Measurements from ENCODE around the gene GLI1. TPM values are rescaled to one million over a fixed set of nuclear protein-coding genes. Genes with fewer than 3 reads are reported as not detected.
"Not testable (repeated sequence)": the region's sequence is repeated elsewhere in the genome, so short reads cannot be mapped to it uniquely, and the experiment has no call there.

The GLI1 gene
- total RNA-seq, 4 donors from 2014 or later: 0.17 to 0.98 (median 0.84) TPM; not detected in 1

DNA sequence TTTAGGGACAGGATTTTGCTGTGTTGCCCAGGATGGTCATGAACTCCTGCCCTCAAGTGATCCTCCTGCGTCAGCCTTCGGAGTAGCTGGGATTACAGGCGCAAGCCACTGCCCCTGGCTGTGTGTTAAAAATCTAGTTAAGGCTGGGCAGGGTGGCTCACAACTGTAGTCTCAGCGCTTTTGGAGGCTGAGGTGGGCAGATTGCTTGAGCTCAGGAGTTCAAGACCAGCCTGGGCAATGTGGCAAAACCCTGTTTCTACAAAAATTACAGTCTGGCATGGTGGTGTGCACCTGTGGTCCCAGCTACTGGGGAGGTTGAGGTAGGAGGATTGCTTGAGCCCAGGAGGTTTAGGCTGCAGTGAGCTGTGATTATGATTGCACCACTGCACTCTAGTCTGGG lies 51.6 kb downstream of the GLI1 start:
- Histone ChIP-seq H3K27ac (replicated peaks in 1 of 4) (no peak overlapping the region), H3K36me3 (peaks cover 54 to 94% (median 83%) of the 10 kb centered on the region in 4 donors), H3K9me3 (no peaks in the 10 kb centered on the region), H3K4me3 (no peak overlapping the region), H3K4me1 (peaks cover 0 to 5% (median 0%) of the 10 kb centered on the region in 4 donors), H3K27me3 (no peaks in the 10 kb centered on the region)
- intact Hi-C loops (cut with DNase I): no loop called here
- 100% methylated on average over 4 of the region's 4 CpGs for WGBS
- no peak for DNase-seq (ENCODE audit: extremely low spot score)
- TF ChIP-seq, protein P1, sequence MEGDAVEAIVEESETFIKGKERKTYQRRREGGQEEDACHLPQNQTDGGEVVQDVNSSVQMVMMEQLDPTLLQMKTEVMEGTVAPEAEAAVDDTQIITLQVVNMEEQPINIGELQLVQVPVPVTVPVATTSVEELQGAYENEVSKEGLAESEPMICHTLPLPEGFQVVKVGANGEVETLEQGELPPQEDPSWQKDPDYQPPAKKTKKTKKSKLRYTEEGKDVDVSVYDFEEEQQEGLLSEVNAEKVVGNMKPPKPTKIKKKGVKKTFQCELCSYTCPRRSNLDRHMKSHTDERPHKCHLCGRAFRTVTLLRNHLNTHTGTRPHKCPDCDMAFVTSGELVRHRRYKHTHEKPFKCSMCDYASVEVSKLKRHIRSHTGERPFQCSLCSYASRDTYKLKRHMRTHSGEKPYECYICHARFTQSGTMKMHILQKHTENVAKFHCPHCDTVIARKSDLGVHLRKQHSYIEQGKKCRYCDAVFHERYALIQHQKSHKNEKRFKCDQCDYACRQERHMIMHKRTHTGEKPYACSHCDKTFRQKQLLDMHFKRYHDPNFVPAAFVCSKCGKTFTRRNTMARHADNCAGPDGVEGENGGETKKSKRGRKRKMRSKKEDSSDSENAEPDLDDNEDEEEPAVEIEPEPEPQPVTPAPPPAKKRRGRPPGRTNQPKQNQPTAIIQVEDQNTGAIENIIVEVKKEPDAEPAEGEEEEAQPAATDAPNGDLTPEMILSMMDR (IDR thresholded peaks at IDR 0.05): no peak
- TF ChIP-seq POLR2AphosphoS5 (IDR thresholded peaks at IDR 0.05): no peak
- TF ChIP-seq POLR2A (IDR thresholded peaks at IDR 0.05; ENCODE audit: low read depth): no peak
- TF ChIP-seq EP300 (IDR thresholded peaks at IDR 0.05): no peak

DNA sequence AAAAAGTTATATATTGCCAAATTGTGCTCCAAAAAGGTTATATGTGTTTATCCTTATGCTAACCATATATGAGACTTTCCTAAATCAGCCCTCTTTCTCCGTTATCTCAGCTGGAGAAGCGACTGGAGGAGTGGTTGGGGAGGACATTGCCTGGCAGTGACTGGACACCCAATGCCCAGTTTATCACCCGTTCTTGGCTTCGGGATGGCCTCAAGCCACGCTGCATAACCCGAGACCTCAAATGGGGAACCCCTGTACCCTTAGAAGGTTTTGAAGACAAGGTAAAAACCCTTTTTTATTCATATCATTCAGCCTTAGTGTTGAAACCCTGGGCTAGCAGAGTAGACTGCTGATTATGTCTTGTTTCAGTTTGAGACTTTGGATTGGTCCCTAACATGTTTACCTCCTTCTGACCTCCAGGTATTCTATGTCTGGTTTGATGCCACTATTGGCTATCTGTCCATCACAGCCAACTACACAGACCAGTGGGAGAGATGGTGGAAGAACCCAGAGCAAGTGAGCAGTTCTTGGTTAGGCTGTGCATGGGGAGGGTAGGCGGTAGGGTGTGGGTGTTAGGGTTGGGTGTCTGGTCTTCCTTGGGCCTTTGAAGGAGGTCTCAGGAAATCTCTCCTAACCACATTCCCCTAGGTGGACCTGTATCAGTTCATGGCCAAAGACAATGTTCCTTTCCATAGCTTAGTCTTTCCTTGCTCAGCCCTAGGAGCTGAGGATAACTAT lies 52.2 kb downstream of the GLI1 start:
- WGBS: 95% methylated on average over 7 of the region's 7 CpGs
- no peak for TF ChIP-seq POLR2AphosphoS5 (IDR thresholded peaks at IDR 0.05)
- no peak for TF ChIP-seq EP300 (IDR thresholded peaks at IDR 0.05)
- no peak for TF ChIP-seq POLR2A (IDR thresholded peaks at IDR 0.05; ENCODE audit: low read depth)
- TF ChIP-seq, protein P1 (IDR thresholded peaks at IDR 0.05): no peak
- peaks cover 3 to 11% (median 4%) of the 10 kb centered on the region in 4 donors for H3K4me1 ChIP-seq
- H3K36me3 ChIP-seq: peaks cover 56 to 94% (median 84%) of the 10 kb centered on the region in 4 donors
- DNase-seq (ENCODE audit: extremely low spot score): no peak
- no peak overlapping the region for H3K4me3 ChIP-seq
- no peaks in the 10 kb centered on the region for H3K27me3 ChIP-seq
- intact Hi-C loops (cut with DNase I): no loop called here
- no peak overlapping the region for H3K27ac ChIP-seq (replicated peaks in 1 of 4)
- no peaks in the 10 kb centered on the region for H3K9me3 ChIP-seq

DNA sequence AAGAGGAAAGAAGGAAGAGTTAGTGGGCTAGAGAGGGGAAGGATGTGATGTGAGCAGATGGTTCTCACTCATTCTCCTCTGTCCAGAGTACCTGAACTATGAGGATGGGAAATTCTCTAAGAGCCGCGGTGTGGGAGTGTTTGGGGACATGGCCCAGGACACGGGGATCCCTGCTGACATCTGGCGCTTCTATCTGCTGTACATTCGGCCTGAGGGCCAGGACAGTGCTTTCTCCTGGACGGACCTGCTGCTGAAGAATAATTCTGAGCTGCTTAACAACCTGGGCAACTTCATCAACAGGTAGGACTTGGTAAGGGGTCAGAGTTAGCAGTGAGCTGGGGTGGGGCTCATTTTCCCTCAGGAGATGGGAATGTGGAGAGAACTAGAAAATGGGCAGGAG lies 53.1 kb downstream of the GLI1 start:
- DNase-seq (ENCODE audit: extremely low spot score): no peak
- TF ChIP-seq, protein P1 (IDR thresholded peaks at IDR 0.05): no peak
- TF ChIP-seq EP300 (IDR thresholded peaks at IDR 0.05) (no peak), POLR2A (IDR thresholded peaks at IDR 0.05; ENCODE audit: low read depth) (no peak), POLR2AphosphoS5 (IDR thresholded peaks at IDR 0.05) (no peak)
- Histone ChIP-seq H3K9me3 (no peaks in the 10 kb centered on the region), H3K27ac (replicated peaks in 1 of 4) (peak overlapping the region in 1 of 4 donors; percentile 1), H3K4me3 (no peak overlapping the region), H3K36me3 (peaks cover 65 to 99% (median 90%) of the 10 kb centered on the region in 4 donors), H3K27me3 (no peaks in the 10 kb centered on the region), H3K4me1 (peaks cover 11 to 20% (median 13%) of the 10 kb centered on the region in 4 donors)
- intact Hi-C loops (cut with DNase I): no loop called here
- WGBS: 88% methylated on average over 6 of the region's 6 CpGs

DNA sequence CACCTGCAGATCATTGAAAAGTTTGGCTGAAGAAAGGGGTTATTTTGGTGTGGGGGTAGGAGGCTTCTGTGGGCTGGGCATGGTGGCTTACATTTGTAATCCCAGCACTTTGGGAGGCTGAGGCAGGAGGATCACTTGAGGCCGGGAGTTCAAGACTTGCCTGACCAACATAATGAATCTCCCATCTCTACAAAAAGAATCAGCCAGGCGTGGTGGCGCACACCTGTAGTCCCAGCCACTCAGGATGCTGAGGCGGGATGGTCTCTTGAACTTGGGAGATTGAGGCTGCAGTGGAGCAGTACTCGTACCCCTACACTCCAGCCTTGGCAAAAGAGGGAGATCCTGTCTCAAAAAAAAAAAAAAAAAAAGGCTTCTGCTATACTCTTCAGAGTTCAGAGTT lies 53.7 kb downstream of the GLI1 start:
- Histone ChIP-seq H3K9me3 (no peaks in the 10 kb centered on the region), H3K27me3 (no peaks in the 10 kb centered on the region), H3K27ac (replicated peaks in 1 of 4) (no peak overlapping the region), H3K36me3 (peaks cover 65 to 97% (median 91%) of the 10 kb centered on the region in 4 donors), H3K4me1 (peaks cover 17 to 26% (median 19%) of the 10 kb centered on the region in 4 donors), H3K4me3 (no peak overlapping the region)
- no peak for TF ChIP-seq POLR2A (IDR thresholded peaks at IDR 0.05; ENCODE audit: low read depth)
- no peak for TF ChIP-seq POLR2AphosphoS5 (IDR thresholded peaks at IDR 0.05)
- no peak for TF ChIP-seq EP300 (IDR thresholded peaks at IDR 0.05)
- TF ChIP-seq, protein P1 (IDR thresholded peaks at IDR 0.05): no peak
- intact Hi-C loops (cut with DNase I): no loop called here
- WGBS: 93% methylated on average over 5 of the region's 5 CpGs
- DNase-seq (ENCODE audit: extremely low spot score): no peak

DNA sequence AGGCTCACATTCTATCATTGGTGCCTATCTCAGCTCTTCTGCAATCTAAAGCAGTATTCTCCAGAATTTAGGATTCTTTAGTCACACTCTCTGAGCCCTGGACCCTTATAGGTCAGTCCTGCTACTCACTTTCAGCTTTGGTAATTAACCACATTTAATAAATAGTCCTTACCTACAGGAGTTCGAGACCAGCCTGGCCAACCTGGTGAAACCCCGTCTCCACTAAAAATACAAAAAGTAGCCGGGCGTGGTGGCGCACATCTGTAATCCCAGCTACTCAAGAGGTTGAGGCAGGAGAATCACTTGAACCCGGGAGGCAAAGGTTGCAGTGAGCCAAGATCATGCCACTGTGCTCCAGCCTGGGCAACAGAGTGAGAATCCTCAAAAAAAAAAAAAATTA lies 54.1 kb downstream of the GLI1 start:
- Histone ChIP-seq H3K4me1 (peaks cover 21 to 30% (median 23%) of the 10 kb centered on the region in 4 donors), H3K36me3 (peaks cover 65 to 96% (median 87%) of the 10 kb centered on the region in 4 donors)
- intact Hi-C loops (cut with DNase I); H3K27ac ChIP-seq (replicated peaks in 1 of 4); H3K4me3 ChIP-seq; H3K9me3 ChIP-seq; DNase-seq (ENCODE audit: extremely low spot score); H3K27me3 ChIP-seq: not testable (repeated sequence)
- 87% methylated on average over 6 of the region's 6 CpGs for WGBS

DNA sequence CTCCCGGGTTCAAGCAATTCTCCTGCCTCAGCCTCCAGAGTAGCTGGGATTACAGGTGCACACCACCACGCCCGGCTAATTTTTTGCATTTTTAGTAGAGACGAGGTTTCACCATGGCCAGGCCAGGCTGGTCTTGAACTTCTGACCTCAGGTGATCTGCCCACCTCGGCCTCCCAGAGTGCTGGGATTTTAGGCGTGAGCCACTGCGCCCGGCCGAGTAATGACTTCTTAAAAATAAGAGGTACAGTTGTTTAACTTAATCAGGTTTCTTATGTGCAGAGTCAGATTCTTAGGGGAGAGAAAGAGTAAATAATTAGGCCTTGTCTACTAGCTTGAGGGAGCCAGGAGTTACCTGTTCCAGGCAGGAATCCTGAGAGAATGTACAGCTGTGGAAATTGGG lies 54.7 kb downstream of the GLI1 start:
- H3K4me3 ChIP-seq; intact Hi-C loops (cut with DNase I); H3K9me3 ChIP-seq; H3K27me3 ChIP-seq; DNase-seq (ENCODE audit: extremely low spot score): not testable (repeated sequence)
- Histone ChIP-seq H3K27ac (replicated peaks in 1 of 4) (peak overlapping the region in 1 of 4 donors; percentile 99), H3K36me3 (peaks cover 65 to 90% (median 81%) of the 10 kb centered on the region in 4 donors), H3K4me1 (peaks cover 27 to 35% (median 29%) of the 10 kb centered on the region in 4 donors)
- WGBS: 94% methylated on average over 8 of the region's 9 CpGs

Measured in esophagus muscularis mucosa (tissue), 4 donors.